GM23338 (cell line): ENCODE data around the gene CXXC5. TPM values are rescaled to one million over a fixed set of nuclear protein-coding genes. Genes with fewer than 3 reads are reported as not detected.
A peak's percentile ranks its signal among the peaks of the same experiment; 100 is the strongest.

Source experiments
- ATAC-seq: fragments of 200-7000 bp; cut with Tn5 transposase; 3 replicates; pipeline ENCODE4 v1.9.1; 2020
- DNase-seq: peaks from one replicate; pipeline ENCODE4 v3.0.0-alpha.2; 2015; ENCODE audit warnings: low spot score
- H2AFZ ChIP-seq: fragments of 200-600 bp; sonication (generic); 2 replicates; pipeline ENCODE4 v1.8.0; 2016; ENCODE audit warnings: antibody characterized with exemption, mild to moderate bottlenecking, moderate library complexity
- H3F3A ChIP-seq: fragments of 200-600 bp; sonication (generic); replicated peaks from 2 replicates; pipeline ENCODE4 v1.8.0; 2017; ENCODE audit warnings: antibody characterized with exemption, mixed run types, low read depth
- H3K27ac ChIP-seq: fragments of 200-600 bp; sonication (generic); 2 replicates; pipeline ENCODE4 v1.6.1; 2016; ENCODE audit warnings: low read depth
- H3K27me3 ChIP-seq: fragments of 200-600 bp; sonication (generic); 2 replicates; pipeline ENCODE4 v1.8.0; 2016; ENCODE audit warnings: mild to moderate bottlenecking, mixed run types, moderate library complexity; ENCODE audit not compliant: insufficient read depth
- H3K36me3 ChIP-seq: fragments of 200-600 bp; sonication (generic); 2 replicates; pipeline ENCODE4 v1.8.0; 2016; ENCODE audit warnings: mild to moderate bottlenecking; ENCODE audit not compliant: insufficient read depth
- H3K4me1 ChIP-seq: fragments of 200-600 bp; sonication (generic); 2 replicates; pipeline ENCODE4 v1.8.0; 2016; ENCODE audit warnings: mild to moderate bottlenecking, moderate library complexity; ENCODE audit not compliant: insufficient read depth
- H3K4me2 ChIP-seq: fragments of 200-600 bp; sonication (generic); 2 replicates; pipeline ENCODE4 v1.7.1; 2017; ENCODE audit warnings: mixed run types
- H3K4me3 ChIP-seq: fragments of 200-600 bp; sonication (generic); 2 replicates; pipeline ENCODE4 v1.6.1; 2016; ENCODE audit warnings: mixed run types
- H3K79me2 ChIP-seq: fragments of 200-600 bp; sonication (generic); replicated peaks from 2 replicates; pipeline ENCODE4 v1.8.0; 2017; ENCODE audit warnings: mild to moderate bottlenecking; ENCODE audit not compliant: insufficient read depth
- H3K9me2 ChIP-seq: fragments of 200-600 bp; sonication (generic); 2 replicates; pipeline ENCODE4 v1.8.0; 2017; ENCODE audit not compliant: insufficient read depth
- H4K20me1 ChIP-seq: fragments of 200-600 bp; sonication (generic); replicated peaks from 2 replicates; pipeline ENCODE4 v1.8.0; 2017; ENCODE audit warnings: mild to moderate bottlenecking; ENCODE audit not compliant: insufficient read depth
- H3K27ac Mint-ChIP-seq: 2 replicates; pipeline ENCODE4 v1.8.0; 2020; ENCODE audit warnings: inconsistent platforms, mild to moderate bottlenecking, moderate library complexity, mixed read lengths
- H3K27me3 Mint-ChIP-seq: 3 replicates; pipeline ENCODE4 v1.8.0; 2022; ENCODE audit warnings: low read depth, mild to moderate bottlenecking, moderate library complexity, mixed read lengths, inconsistent platforms; ENCODE audit not compliant: insufficient read depth, poor library complexity
- H3K36me3 Mint-ChIP-seq: 3 replicates; pipeline ENCODE4 v1.8.0; 2021; ENCODE audit warnings: low read depth, mild to moderate bottlenecking, inconsistent platforms, moderate library complexity, mixed read lengths
- H3K4me1 Mint-ChIP-seq: 3 replicates; pipeline ENCODE4 v1.8.0; 2020; ENCODE audit warnings: mild to moderate bottlenecking, inconsistent platforms, mixed read lengths
- H3K4me3 Mint-ChIP-seq: 3 replicates; pipeline ENCODE4 v1.8.0; 2021; ENCODE audit warnings: moderate library complexity, mild to moderate bottlenecking, inconsistent platforms, mixed read lengths
- H3K9me3 Mint-ChIP-seq: 3 replicates; pipeline ENCODE4 v1.8.0; 2020; ENCODE audit warnings: moderate library complexity, mild to moderate bottlenecking, inconsistent platforms, mixed read lengths
- CREB1 ChIP-seq: fragments of 250-450 bp; sonication (Bioruptor Pico); IDR thresholded peaks from 2 replicates; pipeline ENCODE4 v1.5.0; 2020; ENCODE audit warnings: low read depth, mild to moderate bottlenecking, moderate library complexity
- CTCF ChIP-seq, 2 experiments: fragments of 200-600 bp in 1 of 2; sonication (generic) in 1 of 2; conservative IDR thresholded peaks; 2 replicates each; pipeline versions ENCODE4 v1.5.1 to v1.6.1; 2016 to 2017; ENCODE audit warnings: antibody characterized with exemption in 2 of 2, low read depth in 2 of 2, mild to moderate bottlenecking in 2 of 2, moderate library complexity in 1 of 2
- ETS1 ChIP-seq: IDR thresholded peaks from 2 replicates; pipeline ENCODE4 v1.6.1; 2016; ENCODE audit warnings: antibody characterized with exemption
- EZH2 ChIP-seq: fragments of 200-600 bp; sonication (generic); IDR thresholded peaks from one replicate; pipeline ENCODE4 v1.8.0; 2017; ENCODE audit warnings: antibody characterized with exemption, mild to moderate bottlenecking, low read depth; ENCODE audit not compliant: unreplicated experiment
- JUNB ChIP-seq: IDR thresholded peaks from one replicate; pipeline ENCODE4 v1.6.1; 2016; ENCODE audit warnings: antibody characterized with exemption; ENCODE audit not compliant: unreplicated experiment
- NANOG ChIP-seq: IDR thresholded peaks from 2 replicates; pipeline ENCODE4 v1.6.1; 2016; ENCODE audit warnings: antibody characterized with exemption, borderline replicate concordance
- POLR2AphosphoS5 ChIP-seq: IDR thresholded peaks from 2 replicates; pipeline ENCODE4 v1.6.1; 2016; ENCODE audit warnings: antibody characterized with exemption, low read depth
- REST ChIP-seq: IDR thresholded peaks from one replicate; pipeline ENCODE4 v1.6.1; 2018; ENCODE audit warnings: antibody characterized with exemption; ENCODE audit not compliant: unreplicated experiment
- STAT1 ChIP-seq: IDR thresholded peaks from one replicate; pipeline ENCODE4 v1.6.1; 2016; ENCODE audit warnings: antibody characterized with exemption; ENCODE audit not compliant: unreplicated experiment
- ZNF114 ChIP-seq: fragments of 250-450 bp; sonication (Bioruptor Pico); IDR thresholded peaks from 2 replicates; pipeline ENCODE4 v1.5.0; 2020; ENCODE audit warnings: mild to moderate bottlenecking, moderate library complexity
- ZNF462 ChIP-seq: fragments of 250-450 bp; sonication (Bioruptor Pico); IDR thresholded peaks from 2 replicates; pipeline ENCODE4 v1.5.0; 2020; ENCODE audit warnings: mild to moderate bottlenecking, moderate library complexity
- polyA plus RNA-seq: library from polyadenylated mRNA; unstranded; fragments of >200 nt; fragmentation: Nextera tagmentation; extraction: Ambion mirVana; gene quantifications from 2 replicates; pipeline ENCODE4 v1.2.1, GENCODE V29; 2016
- total RNA-seq: library from RNA; depleted of rRNA; stranded (reverse); fragments of >200 nt; shearing (Covaris generic); gene quantifications from 2 replicates; pipeline ENCODE4 v1.2.3, GENCODE V29; 2014

CXXC5 gene
- total and polyA plus RNA-seq, 2 experiments from 2014 or later, result 63.3 to 111 TPM

- 0 out of 2 replicates have a peak overlapping the region, but pooled peaks have one; percentile 73 for H3K27ac Mint-ChIP-seq
- Histone ChIP-seq H3K4me1 (peaks cover 56% of the 10 kb centered on the region), H3K27ac (no peak overlapping the region)
These were observed 36.3 kb downstream of the CXXC5 start for GRCh38 chr5:139684350-139684880.

More at GRCh38 chr5:139684350-139684880, 36.3 kb downstream of the CXXC5 start:
- Histone ChIP-seq H3K27me3 (no peaks in the 10 kb centered on the region), H3K4me3 (no peak overlapping the region), H3K79me2 (peaks cover 6% of the 10 kb centered on the region; the same call in 1 of the 2 replicates), H3K9me2 (no peaks in the 10 kb centered on the region), H2AFZ (no peak overlapping the region), H4K20me1 (peaks cover 19% of the 10 kb centered on the region), H3K36me3 (no peaks in the 10 kb centered on the region; the same call in 1 of the 2 replicates), H3K4me2 (peak overlapping the region; percentile 65; the same call in 1 of the 2 replicates), H3F3A (peaks cover 25% of the 10 kb centered on the region; the same call in 1 of the 2 replicates)
- H3K9me3 Mint-ChIP-seq, result no peaks in the 10 kb centered on the region
- peaks cover 76% of the 10 kb centered on the region for H3K4me1 Mint-ChIP-seq
- peaks cover 30% of the 10 kb centered on the region for H3K27me3 Mint-ChIP-seq
- DNase-seq, result no peak
- 0 out of 3 replicates have a peak overlapping the region, but pooled peaks have one; percentile 14 for H3K4me3 Mint-ChIP-seq
- ATAC-seq, result no peak
- TF ChIP-seq ZNF114 (CRISPR knock-in tag), result no peak
- no peak for TF ChIP-seq CREB1 (CRISPR knock-in tag)
- TF ChIP-seq ZNF462 (CRISPR knock-in tag), result no peak
- TF ChIP-seq STAT1, result no peak
- TF ChIP-seq REST, result no peak
- no peak for TF ChIP-seq ETS1
- TF ChIP-seq POLR2AphosphoS5, result no peak
- TF ChIP-seq CTCF (conservative IDR thresholded peaks at IDR 0.05; ENCODE audit: low read depth in 2 of 2), result no peak
- no peak for TF ChIP-seq JUNB
- no peak for TF ChIP-seq EZH2
- no peak for TF ChIP-seq NANOG
- H3K36me3 Mint-ChIP-seq, result peaks cover 57% of the 10 kb centered on the region
